Testis (tissue), 3 donors: ENCODE results near the gene SIL1. TPM values are rescaled to one million over a fixed set of nuclear protein-coding genes. Genes with fewer than 3 reads are reported as not detected.

Experiments
- DNase-seq: peaks from one replicate; pipeline ENCODE4 v3.0.0-alpha.2; 2019
- H3K27ac ChIP-seq, 2 donors: fragments of 200-600 bp; sonication (generic); one replicate each; pipeline ENCODE4 v1.5.1; 2019
- H3K27me3 ChIP-seq: fragments of 200-600 bp; sonication (generic); one replicate; pipeline ENCODE4 v1.5.1; 2019
- H3K36me3 ChIP-seq: fragments of 200-600 bp; sonication (generic); one replicate; pipeline ENCODE4 v1.5.1; 2017; ENCODE audit warnings: low read depth; ENCODE audit errors: missing control alignments
- H3K4me1 ChIP-seq: fragments of 200-600 bp; sonication (generic); one replicate; pipeline ENCODE4 v1.5.1; 2019
- H3K4me3 ChIP-seq, 2 donors: fragments of 200-600 bp; sonication (generic); one replicate each; pipeline ENCODE4 v1.5.1; 2017 to 2019
- H3K9me3 ChIP-seq: fragments of 200-600 bp; sonication (generic); one replicate; pipeline ENCODE4 v1.5.1; 2017
- POLR2A ChIP-seq: fragments of 450-650 bp; IDR thresholded peaks from one replicate; pipeline ENCODE4 v1.6.1; 2017; ENCODE audit warnings: antibody characterized with exemption, mild to moderate bottlenecking, moderate library complexity
- WGBS, 2 donors: methylation state at CpG; one replicate each; pipeline ENCODE4 v1.1.5; 2018; 5-methylcytosine and 5-hydroxymethylcytosine counted together
- intact Hi-C: fragments of 100-400 bp; cut with DNase I; formaldehyde crosslinking; loops from one replicate; pipeline ENCODE4 v1.15.1; 2023; ENCODE audit warnings: low total_unique reads
- polyA plus RNA-seq: library from polyadenylated mRNA; stranded (reverse); fragments of 350-450 nt; fragmentation: Illumina TruSeq; extraction: RNeasy Lipid Tissue Mini Kit (QIAGEN cat#74804); gene quantifications from one replicate; pipeline ENCODE4 v1.2.3, GENCODE V29; 2014; ENCODE audit warnings: low read depth, low replicate concordance; ENCODE audit not compliant: insufficient read depth
- total RNA-seq, 2 donors: library from RNA; depleted of rRNA; stranded (reverse); fragments of >200 nt; gene quantifications; one replicate each; pipeline ENCODE4 v1.2.3, GENCODE V29; 2016
- TF ChIP-seq, protein P1 (sequence below), 3 experiments: fragments of 450-650 bp in 2 of 3; fragments of 200-600 bp in 1 of 3; sonication (generic) in 1 of 3; IDR thresholded peaks; one replicate each; pipeline ENCODE4 v1.5.1; 2016 to 2019; ENCODE audit warnings: antibody characterized with exemption in 3 of 3, mild to moderate bottlenecking in 2 of 3, moderate library complexity in 1 of 3

SIL1 gene
- total and polyA plus RNA-seq, 3 donors from 2014 or later, result 86.5 to 116 (median 98.2) TPM

DNA sequence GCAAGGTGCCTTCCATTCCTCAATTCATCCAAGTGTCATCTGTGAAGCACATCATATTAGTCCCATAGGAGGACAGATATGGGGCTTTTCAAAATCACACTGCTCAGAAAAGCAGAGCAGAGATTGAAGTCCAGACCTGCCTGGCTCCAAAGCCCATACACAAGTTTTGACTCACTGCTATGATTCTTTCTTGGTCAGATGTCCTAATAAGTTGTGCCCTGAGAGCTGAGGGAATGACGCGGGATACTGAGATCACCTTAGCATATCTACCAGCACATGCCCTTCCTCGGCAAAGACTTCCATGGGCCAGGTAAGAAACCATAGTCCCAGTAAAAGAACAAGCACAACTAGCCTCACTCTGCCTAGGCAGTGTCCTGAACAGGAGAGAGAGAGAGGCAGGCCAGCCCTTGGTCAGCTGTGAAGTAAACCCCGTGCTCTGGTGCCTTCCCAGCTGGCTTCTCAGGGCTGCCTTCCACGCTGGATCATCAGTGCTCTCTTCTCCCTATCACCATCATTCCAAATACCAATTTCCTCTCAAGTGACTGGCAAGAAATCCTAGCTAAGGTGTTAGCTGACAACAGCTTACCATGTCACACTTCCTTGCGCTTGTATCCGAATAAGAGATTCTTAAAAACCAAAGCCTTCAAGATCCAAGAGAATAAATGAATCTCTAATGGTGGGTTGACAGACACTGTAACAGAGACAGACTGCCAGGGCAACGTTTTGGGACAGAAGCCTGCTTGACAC lies 73.2 kb downstream of the SIL1 start:
- Histone ChIP-seq H3K36me3 (no peaks in the 10 kb centered on the region), H3K9me3 (no peaks in the 10 kb centered on the region), H3K4me3 (no peak overlapping the region), H3K4me1 (peaks cover 4% of the 10 kb centered on the region), H3K27ac (no peak overlapping the region), H3K27me3 (no peaks in the 10 kb centered on the region)
- DNase-seq, result no peak
- 89% methylated on average over 7 to 8 of the region's 8 CpGs for WGBS, 2 donors
- TF ChIP-seq, protein P1, sequence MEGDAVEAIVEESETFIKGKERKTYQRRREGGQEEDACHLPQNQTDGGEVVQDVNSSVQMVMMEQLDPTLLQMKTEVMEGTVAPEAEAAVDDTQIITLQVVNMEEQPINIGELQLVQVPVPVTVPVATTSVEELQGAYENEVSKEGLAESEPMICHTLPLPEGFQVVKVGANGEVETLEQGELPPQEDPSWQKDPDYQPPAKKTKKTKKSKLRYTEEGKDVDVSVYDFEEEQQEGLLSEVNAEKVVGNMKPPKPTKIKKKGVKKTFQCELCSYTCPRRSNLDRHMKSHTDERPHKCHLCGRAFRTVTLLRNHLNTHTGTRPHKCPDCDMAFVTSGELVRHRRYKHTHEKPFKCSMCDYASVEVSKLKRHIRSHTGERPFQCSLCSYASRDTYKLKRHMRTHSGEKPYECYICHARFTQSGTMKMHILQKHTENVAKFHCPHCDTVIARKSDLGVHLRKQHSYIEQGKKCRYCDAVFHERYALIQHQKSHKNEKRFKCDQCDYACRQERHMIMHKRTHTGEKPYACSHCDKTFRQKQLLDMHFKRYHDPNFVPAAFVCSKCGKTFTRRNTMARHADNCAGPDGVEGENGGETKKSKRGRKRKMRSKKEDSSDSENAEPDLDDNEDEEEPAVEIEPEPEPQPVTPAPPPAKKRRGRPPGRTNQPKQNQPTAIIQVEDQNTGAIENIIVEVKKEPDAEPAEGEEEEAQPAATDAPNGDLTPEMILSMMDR (IDR thresholded peaks at IDR 0.05), result no peak
- TF ChIP-seq POLR2A, result no peak
- intact Hi-C loops, result no loop called here

DNA sequence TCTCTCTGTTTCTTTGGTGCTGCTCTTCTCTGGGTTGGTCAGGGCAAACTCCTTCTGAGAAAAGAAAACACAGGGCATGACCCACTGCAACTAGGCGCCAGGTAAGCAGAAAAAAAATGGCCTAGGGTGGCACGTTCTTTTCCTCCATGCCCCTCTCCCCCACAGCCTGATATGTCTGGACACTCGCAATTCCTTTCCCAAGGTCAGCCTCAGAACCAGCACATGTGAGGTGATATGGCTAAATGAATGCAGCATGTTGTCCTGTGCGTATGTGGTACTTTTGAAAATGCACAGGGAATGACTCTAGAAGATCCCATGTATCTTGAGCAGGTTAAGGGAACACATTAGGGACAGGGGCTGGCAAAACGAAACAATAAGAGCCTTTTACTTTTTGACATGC lies 77.0 kb downstream of the SIL1 start:
- H3K36me3 ChIP-seq, result no peaks in the 10 kb centered on the region
- 52 to 54% methylated on average over 5 of the region's 5 CpGs for WGBS, 2 donors
- no peak overlapping the region for H3K4me3 ChIP-seq
- TF ChIP-seq, protein P1 (IDR thresholded peaks at IDR 0.05), result no peak
- no peak for TF ChIP-seq POLR2A
- no peaks in the 10 kb centered on the region for H3K9me3 ChIP-seq
- H3K27ac ChIP-seq, result no peak overlapping the region
- H3K27me3 ChIP-seq, result no peaks in the 10 kb centered on the region
- intact Hi-C loops, result no loop called here
- no peak for DNase-seq
- peaks cover 4% of the 10 kb centered on the region for H3K4me1 ChIP-seq

DNA sequence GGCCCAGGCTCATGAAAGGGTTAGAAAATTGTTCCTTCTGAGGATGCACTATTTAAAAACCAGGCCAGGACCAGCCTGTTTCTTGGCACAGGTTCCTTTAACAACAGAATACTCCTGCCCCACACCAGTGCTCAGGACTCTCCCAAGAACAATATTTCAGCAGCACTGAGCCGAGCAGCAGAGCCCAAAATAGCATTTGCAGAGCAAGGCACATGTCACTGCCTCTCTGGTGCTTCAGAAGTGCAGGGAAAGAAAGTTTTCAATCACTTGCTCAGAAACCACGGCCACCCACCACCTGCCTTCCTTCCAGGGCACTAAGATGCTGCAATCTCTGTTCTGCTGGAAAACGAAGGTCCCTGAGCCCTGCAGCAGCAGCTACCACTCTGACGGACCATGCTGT lies 77.6 kb downstream of the SIL1 start:
- Histone ChIP-seq H3K27ac (no peak overlapping the region), H3K9me3 (no peaks in the 10 kb centered on the region), H3K27me3 (no peaks in the 10 kb centered on the region), H3K4me1 (peaks cover 4% of the 10 kb centered on the region), H3K4me3 (no peak overlapping the region), H3K36me3 (no peaks in the 10 kb centered on the region)
- WGBS, 2 donors, result 56 to 66% methylated on average over 3 to 4 of the region's 4 CpGs
- intact Hi-C loops, result no loop called here
- no peak for DNase-seq
- TF ChIP-seq, protein P1 (IDR thresholded peaks at IDR 0.05), result no peak
- TF ChIP-seq POLR2A, result no peak

DNA sequence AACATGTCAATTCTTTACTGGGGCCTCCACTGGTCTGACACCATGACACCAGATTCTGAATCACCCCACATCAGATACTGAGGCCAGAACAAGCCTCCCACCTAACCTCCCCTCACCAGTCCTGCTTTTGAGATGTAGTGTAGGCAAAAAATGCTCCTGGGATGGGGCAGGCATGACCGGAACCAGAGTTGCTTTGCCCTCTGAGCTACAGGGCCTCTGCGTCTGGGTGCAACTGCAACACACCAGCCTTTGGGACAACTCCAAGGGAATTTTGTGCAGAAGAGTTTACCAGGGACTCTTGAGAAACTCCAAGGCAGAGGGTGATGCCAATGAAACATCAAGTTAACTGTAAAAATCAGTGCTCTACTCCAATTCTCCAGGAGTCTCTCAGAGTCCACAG lies 79.4 kb downstream of the SIL1 start:
- Histone ChIP-seq H3K27me3 (no peaks in the 10 kb centered on the region), H3K4me3 (no peak overlapping the region), H3K9me3 (no peaks in the 10 kb centered on the region), H3K27ac (no peak overlapping the region), H3K4me1 (peaks cover 4% of the 10 kb centered on the region), H3K36me3 (no peaks in the 10 kb centered on the region)
- intact Hi-C loops, result no loop called here
- no peak for TF ChIP-seq POLR2A
- TF ChIP-seq, protein P1 (IDR thresholded peaks at IDR 0.05), result no peak
- DNase-seq, result no peak
- 100% methylated on average over 1 to 2 of the region's 2 CpGs for WGBS, 2 donors

DNA sequence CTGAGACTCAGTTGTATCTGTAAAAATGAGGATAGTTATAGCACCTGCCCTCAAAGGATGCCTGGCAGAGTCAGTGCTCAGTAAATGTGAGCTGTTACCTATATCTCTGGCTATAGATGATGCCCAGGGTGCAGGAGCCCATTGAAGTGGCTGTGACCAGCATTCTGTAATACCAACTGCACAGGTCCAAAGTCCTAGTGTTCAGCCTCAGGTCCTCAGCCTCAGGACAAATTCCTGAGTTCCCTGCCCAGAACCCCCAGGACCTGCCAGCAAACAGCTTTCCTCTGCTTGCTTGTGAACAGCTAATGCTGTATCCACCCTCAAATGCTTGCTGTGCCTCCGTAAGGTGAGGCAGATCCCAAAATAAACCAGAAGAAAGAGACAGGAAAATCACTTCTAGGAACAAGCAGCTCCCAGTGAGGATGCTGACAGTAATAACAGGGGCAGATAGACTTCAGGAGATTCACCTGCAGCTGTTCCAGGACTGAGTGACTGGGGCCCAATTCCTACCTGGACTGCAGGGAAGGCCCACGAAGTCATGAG lies 80.8 kb downstream of the SIL1 start:
- H3K9me3 ChIP-seq, result no peaks in the 10 kb centered on the region
- H3K4me1 ChIP-seq, result peaks cover 4% of the 10 kb centered on the region
- H3K36me3 ChIP-seq, result no peaks in the 10 kb centered on the region
- H3K27me3 ChIP-seq, result no peaks in the 10 kb centered on the region
- TF ChIP-seq POLR2A, result no peak
- TF ChIP-seq, protein P1 (IDR thresholded peaks at IDR 0.05), result no peak
- DNase-seq, result no peak
- no peak overlapping the region for H3K27ac ChIP-seq
- H3K4me3 ChIP-seq, result no peak overlapping the region
- 85 to 89% methylated on average over 2 of the region's 2 CpGs for WGBS, 2 donors
- intact Hi-C loops, result no loop called here
